ENCODE data around the gene GSN. TPM values are rescaled to one million over a fixed set of nuclear protein-coding genes. Genes with fewer than 3 reads are reported as not detected.
A peak's percentile ranks its signal among the peaks of the same experiment; 100 is the strongest.

The GSN gene
- total and polyA plus RNA-seq, 8 donors = 215 to 909 (median 531) TPM

DNA sequence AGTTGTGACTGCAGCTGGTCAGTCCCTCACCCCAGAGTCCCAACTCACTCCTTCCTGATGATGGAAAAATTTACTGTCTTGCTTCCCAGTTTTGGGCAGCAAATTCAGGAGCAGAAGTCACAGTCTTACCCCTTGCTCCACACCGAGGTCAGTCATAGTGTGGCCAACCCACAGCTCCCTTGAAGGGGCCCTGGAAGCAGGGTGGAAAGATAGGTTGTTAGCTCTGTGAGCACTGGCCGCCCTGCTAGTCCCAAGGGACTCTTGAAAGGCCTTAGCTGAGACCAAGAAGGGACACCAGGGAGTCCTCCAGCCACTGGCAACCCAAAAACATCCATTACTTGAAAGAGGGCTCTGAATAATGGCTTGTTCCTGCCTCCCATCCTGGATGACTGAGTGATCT, 40.0 kb downstream of the GSN start:
- no peaks in the 10 kb centered on the region for H3K9me3 ChIP-seq
- peaks cover 16 to 37% (median 25%) of the 10 kb centered on the region in 4 donors for H3K4me1 ChIP-seq
- no peak overlapping the region for H3K4me3 ChIP-seq
- H3K27ac ChIP-seq = peak overlapping the region in 1 of 5 donors; percentile 96
- intact Hi-C loops (cut with DNase I; ENCODE audit: low total_unique reads) = no loop called here
- 71 to 90% (median 85%) methylated on average over 2 of the region's 2 CpGs for WGBS, 5 donors
- no peak for DNase-seq
- TF ChIP-seq, protein P1, sequence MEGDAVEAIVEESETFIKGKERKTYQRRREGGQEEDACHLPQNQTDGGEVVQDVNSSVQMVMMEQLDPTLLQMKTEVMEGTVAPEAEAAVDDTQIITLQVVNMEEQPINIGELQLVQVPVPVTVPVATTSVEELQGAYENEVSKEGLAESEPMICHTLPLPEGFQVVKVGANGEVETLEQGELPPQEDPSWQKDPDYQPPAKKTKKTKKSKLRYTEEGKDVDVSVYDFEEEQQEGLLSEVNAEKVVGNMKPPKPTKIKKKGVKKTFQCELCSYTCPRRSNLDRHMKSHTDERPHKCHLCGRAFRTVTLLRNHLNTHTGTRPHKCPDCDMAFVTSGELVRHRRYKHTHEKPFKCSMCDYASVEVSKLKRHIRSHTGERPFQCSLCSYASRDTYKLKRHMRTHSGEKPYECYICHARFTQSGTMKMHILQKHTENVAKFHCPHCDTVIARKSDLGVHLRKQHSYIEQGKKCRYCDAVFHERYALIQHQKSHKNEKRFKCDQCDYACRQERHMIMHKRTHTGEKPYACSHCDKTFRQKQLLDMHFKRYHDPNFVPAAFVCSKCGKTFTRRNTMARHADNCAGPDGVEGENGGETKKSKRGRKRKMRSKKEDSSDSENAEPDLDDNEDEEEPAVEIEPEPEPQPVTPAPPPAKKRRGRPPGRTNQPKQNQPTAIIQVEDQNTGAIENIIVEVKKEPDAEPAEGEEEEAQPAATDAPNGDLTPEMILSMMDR (IDR thresholded peaks at IDR 0.05) = no peak
- TF ChIP-seq POLR2A (IDR thresholded peaks at IDR 0.05) (no peak), EP300 (IDR thresholded peaks at IDR 0.05) (no peak), POLR2AphosphoS5 (IDR thresholded peaks at IDR 0.05) (no peak)
- H3K36me3 ChIP-seq = peaks cover 69 to 100% (median 95%) of the 10 kb centered on the region in 4 donors
- H3K27me3 ChIP-seq = no peaks in the 10 kb centered on the region

DNA sequence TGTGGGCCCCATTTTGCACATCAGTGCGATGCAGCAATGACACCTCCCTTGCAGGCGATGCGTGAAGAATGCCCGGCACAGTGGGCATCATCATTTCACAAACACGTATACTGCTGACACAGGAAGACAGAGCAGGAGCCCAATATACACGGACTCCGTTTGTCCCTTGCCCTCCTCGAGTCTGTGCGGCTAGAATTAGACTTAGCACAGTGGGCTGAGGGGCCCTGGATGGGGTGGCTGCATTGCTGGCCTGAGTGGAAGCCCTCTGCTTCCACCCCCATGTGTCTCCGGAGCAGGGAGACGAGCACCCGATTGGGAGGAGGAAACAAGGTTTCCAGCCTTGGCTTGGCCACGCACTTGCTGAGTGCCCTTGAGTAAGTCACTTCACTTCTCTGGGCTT, 40.8 kb downstream of the GSN start:
- DNase-seq = no peak
- no peak for TF ChIP-seq POLR2A (IDR thresholded peaks at IDR 0.05)
- no peak for TF ChIP-seq EP300 (IDR thresholded peaks at IDR 0.05)
- no peak for TF ChIP-seq POLR2AphosphoS5 (IDR thresholded peaks at IDR 0.05)
- TF ChIP-seq, protein P1 (IDR thresholded peaks at IDR 0.05) = no peak

GRCh38 chr9:121309171-121309570, 41.2 kb downstream of the GSN start:
- intact Hi-C loops (cut with DNase I; ENCODE audit: low total_unique reads) = no loop called here
- Histone ChIP-seq H3K27me3 (no peaks in the 10 kb centered on the region), H3K9me3 (no peaks in the 10 kb centered on the region), H3K36me3 (peaks cover 68 to 100% (median 95%) of the 10 kb centered on the region in 4 donors), H3K27ac (peak overlapping the region in 2 of 5 donors; percentile 29 to 42), H3K4me3 (no peak overlapping the region), H3K4me1 (peaks cover 7 to 35% (median 14%) of the 10 kb centered on the region in 4 donors)
- no peak for DNase-seq
- WGBS, 5 donors = 83 to 91% (median 89%) methylated on average over 6 of the region's 6 CpGs
- TF ChIP-seq POLR2AphosphoS5 (IDR thresholded peaks at IDR 0.05) (no peak), POLR2A (IDR thresholded peaks at IDR 0.05) (no peak), EP300 (IDR thresholded peaks at IDR 0.05) (no peak)
- TF ChIP-seq, protein P1 (IDR thresholded peaks at IDR 0.05) = no peak

More for the DNA sequence above, 40.8 kb downstream of the GSN start:
- intact Hi-C loops (cut with DNase I; ENCODE audit: low total_unique reads) = no loop called here
- peaks cover 8 to 35% (median 17%) of the 10 kb centered on the region in 4 donors for H3K4me1 ChIP-seq
- 88 to 95% (median 90%) methylated on average over 13 of the region's 13 CpGs for WGBS, 5 donors
- H3K9me3 ChIP-seq = no peaks in the 10 kb centered on the region
- peaks cover 69 to 100% (median 95%) of the 10 kb centered on the region in 4 donors for H3K36me3 ChIP-seq
- no peak overlapping the region for H3K4me3 ChIP-seq
- H3K27ac ChIP-seq = peak overlapping the region in 1 of 5 donors; percentile 42
- H3K27me3 ChIP-seq = no peaks in the 10 kb centered on the region

DNA sequence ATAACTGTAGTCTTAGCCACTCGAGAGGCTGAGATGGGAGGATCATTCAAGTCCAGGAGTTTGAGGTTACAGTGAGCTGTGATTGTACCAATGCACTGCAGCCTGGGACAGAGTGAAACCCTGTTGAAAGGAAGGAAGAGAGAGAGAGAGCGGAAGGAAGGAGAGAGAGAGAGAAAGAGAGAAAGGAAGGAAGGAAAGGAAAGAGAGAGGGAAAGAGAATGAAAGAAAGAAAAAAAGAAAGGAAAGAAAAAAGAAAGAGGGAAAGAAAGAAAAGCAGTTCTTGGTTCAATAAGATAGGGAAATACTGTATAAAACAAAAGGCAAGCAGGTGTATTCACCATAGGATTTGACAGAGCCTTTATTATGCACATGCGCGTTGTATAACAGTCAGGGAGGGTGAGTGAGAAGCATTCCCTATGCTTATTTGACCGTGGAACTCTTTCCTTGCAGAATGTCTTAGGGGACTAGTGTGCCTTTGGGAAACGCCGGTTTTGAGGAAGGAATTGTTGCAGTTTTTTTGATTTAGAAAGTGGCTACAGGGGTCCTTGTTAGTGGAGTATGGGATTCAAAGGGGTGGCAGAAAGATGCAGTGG, 42.0 kb downstream of the GSN start:
- H3K9me3 ChIP-seq = no peaks in the 10 kb centered on the region
- WGBS, 5 donors = 82 to 96% (median 88%) methylated on average over 7 of the region's 7 CpGs
- no peaks in the 10 kb centered on the region for H3K27me3 ChIP-seq
- DNase-seq = no peak
- H3K27ac ChIP-seq = peak overlapping the region in 2 of 5 donors; percentile 29 to 42
- H3K36me3 ChIP-seq = peaks cover 68 to 100% (median 95%) of the 10 kb centered on the region in 4 donors
- peaks cover 0 to 27% (median 11%) of the 10 kb centered on the region in 4 donors for H3K4me1 ChIP-seq
- intact Hi-C loops (cut with DNase I; ENCODE audit: low total_unique reads) = loop anchor here (10.0 kb wide), 1 partner anchor 95 kb away; no protein-coding TSS in a partner anchor
- TF ChIP-seq, protein P1 (IDR thresholded peaks at IDR 0.05) = no peak
- no peak for TF ChIP-seq POLR2AphosphoS5 (IDR thresholded peaks at IDR 0.05)
- no peak overlapping the region for H3K4me3 ChIP-seq
